Neural progenitor cell (in vitro differentiated cells): Measurements from ENCODE around the gene CROCC2. TPM values are rescaled to one million over a fixed set of nuclear protein-coding genes. Genes with fewer than 3 reads are reported as not detected.

Experiments used
- DNase-seq: peaks from one replicate; pipeline ENCODE4 v3.0.0-alpha.2; 2016; ENCODE audit warnings: low spot score
- H2AFZ ChIP-seq: fragments of 200-600 bp; sonication (generic); replicated peaks from 2 replicates; pipeline ENCODE4 v1.6.1; 2016; ENCODE audit warnings: antibody characterized with exemption
- H3F3A ChIP-seq: fragments of 200-600 bp; sonication (generic); 2 replicates; pipeline ENCODE4 v1.6.1; 2016; ENCODE audit warnings: antibody characterized with exemption, low read depth
- H3K27ac ChIP-seq: fragments of 200-600 bp; sonication (generic); 2 replicates; pipeline ENCODE4 v1.5.1; 2016; ENCODE audit warnings: mild to moderate bottlenecking
- H3K27me3 ChIP-seq: fragments of 200-600 bp; sonication (generic); 2 replicates; pipeline ENCODE4 v1.6.1; 2016; ENCODE audit warnings: mild to moderate bottlenecking, moderate library complexity
- H3K36me3 ChIP-seq: fragments of 200-600 bp; sonication (generic); 2 replicates; pipeline ENCODE4 v1.5.1; 2016
- H3K4me1 ChIP-seq: fragments of 200-600 bp; sonication (generic); 2 replicates; pipeline ENCODE4 v1.6.1; 2016; ENCODE audit warnings: mixed run types
- H3K4me2 ChIP-seq: fragments of 200-600 bp; sonication (generic); 2 replicates; pipeline ENCODE4 v1.6.1; 2016
- H3K4me3 ChIP-seq: fragments of 200-600 bp; sonication (generic); 2 replicates; pipeline ENCODE4 v1.5.1; 2016
- H3K79me2 ChIP-seq: fragments of 200-600 bp; sonication (generic); 2 replicates; pipeline ENCODE4 v1.6.1; 2016; ENCODE audit warnings: low read depth
- H3K9ac ChIP-seq: fragments of 200-600 bp; sonication (generic); 2 replicates; pipeline ENCODE4 v1.6.1; 2016
- H3K9me3 ChIP-seq: fragments of 200-600 bp; sonication (generic); 2 replicates; pipeline ENCODE4 v1.5.1; 2016; ENCODE audit warnings: low read depth
- H4K20me1 ChIP-seq: fragments of 200-600 bp; sonication (generic); 2 replicates; pipeline ENCODE4 v1.6.1; 2016; ENCODE audit warnings: low read depth
- H3K27ac Mint-ChIP-seq: 3 replicates; pipeline ENCODE4 v1.8.0; 2021; ENCODE audit warnings: mixed read lengths
- H3K27me3 Mint-ChIP-seq: 2 replicates; pipeline ENCODE4 v1.8.0; 2022; ENCODE audit warnings: low read depth, mild to moderate bottlenecking, inconsistent platforms, moderate library complexity, mixed read lengths; ENCODE audit not compliant: insufficient read depth
- H3K36me3 Mint-ChIP-seq: 3 replicates; pipeline ENCODE4 v1.8.0; 2021; ENCODE audit warnings: mixed read lengths
- H3K4me1 Mint-ChIP-seq: 3 replicates; pipeline ENCODE4 v1.8.0; 2021; ENCODE audit warnings: mixed read lengths
- H3K4me3 Mint-ChIP-seq: 3 replicates; pipeline ENCODE4 v1.8.0; 2021; ENCODE audit warnings: mild to moderate bottlenecking, moderate library complexity, mixed read lengths
- H3K9me3 Mint-ChIP-seq: 3 replicates; pipeline ENCODE4 v1.8.0; 2020; ENCODE audit warnings: mixed read lengths
- EZH2 ChIP-seq: fragments of 200-600 bp; sonication (generic); IDR thresholded peaks from 2 replicates; pipeline ENCODE4 v1.6.1; 2017; ENCODE audit warnings: antibody characterized with exemption, mild to moderate bottlenecking, moderate library complexity
- EZH2phosphoT487 ChIP-seq: fragments of 200-600 bp; sonication (generic); IDR thresholded peaks from 2 replicates; pipeline ENCODE4 v1.6.1; 2017; ENCODE audit warnings: antibody characterized with exemption
- total RNA-seq: library from RNA; depleted of rRNA; stranded (reverse); fragments of >200 nt; gene quantifications from 2 replicates; pipeline ENCODE4 v1.2.3, GENCODE V29; 2015; ENCODE audit warnings: low replicate concordance
- TF ChIP-seq, protein P1 (sequence below): fragments of 200-600 bp; sonication (generic); IDR thresholded peaks from 2 replicates; pipeline ENCODE4 v1.5.1; 2017; ENCODE audit warnings: antibody characterized with exemption, mild to moderate bottlenecking

The CROCC2 gene
- total RNA-seq, 1 donor from 2014 or later, result not detected

DNA sequence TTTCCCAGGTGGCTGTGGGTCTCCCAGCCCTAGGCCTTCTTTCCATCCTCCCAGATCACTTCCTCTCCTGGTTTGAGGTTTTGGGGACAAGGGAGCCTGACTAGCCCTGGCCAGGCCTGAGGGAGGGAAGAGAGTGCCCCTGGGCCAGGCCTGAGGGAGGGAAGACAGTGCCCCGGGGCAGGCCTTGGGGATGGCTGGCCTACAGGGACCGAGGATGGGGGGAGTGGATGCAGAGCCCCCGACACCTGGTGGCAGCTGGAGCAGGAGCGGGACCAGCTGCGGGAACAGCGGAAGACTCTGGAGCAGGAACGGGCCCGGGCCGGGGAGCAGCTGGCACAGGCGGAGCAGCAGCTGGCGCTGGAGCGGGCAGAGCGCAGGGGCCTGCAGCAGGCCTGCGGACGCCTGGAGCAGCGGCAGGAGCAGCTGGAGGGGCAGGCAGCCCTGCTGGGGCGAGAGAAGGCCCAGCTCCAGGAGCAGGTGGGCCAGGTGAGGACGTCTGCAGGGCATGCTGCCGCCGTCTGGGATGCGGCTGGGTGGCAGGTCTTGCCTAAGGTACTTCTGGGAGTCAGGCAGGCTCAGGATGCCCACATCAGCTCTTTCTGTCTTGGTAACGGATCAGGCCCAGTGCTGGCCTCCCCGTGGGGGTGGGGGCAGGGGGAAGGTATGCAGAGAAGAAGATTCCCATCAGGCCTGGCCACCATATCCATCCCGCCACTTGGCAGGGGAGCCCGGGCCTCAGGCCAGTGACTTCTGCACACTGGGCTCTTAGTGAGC lies 29.2 kb downstream of the CROCC2 start:
- Mint-ChIP-seq H3K4me1 (peaks cover 2% of the 10 kb centered on the region), H3K4me3 (no peak overlapping the region), H3K27me3 (peaks cover 6% of the 10 kb centered on the region), H3K9me3 (peaks cover 8% of the 10 kb centered on the region), H3K36me3 (no peaks in the 10 kb centered on the region), H3K27ac (no peak overlapping the region)
- H4K20me1 ChIP-seq, result no peaks in the 10 kb centered on the region
- TF ChIP-seq EZH2phosphoT487 (no peak), EZH2 (no peak)
- TF ChIP-seq, protein P1, sequence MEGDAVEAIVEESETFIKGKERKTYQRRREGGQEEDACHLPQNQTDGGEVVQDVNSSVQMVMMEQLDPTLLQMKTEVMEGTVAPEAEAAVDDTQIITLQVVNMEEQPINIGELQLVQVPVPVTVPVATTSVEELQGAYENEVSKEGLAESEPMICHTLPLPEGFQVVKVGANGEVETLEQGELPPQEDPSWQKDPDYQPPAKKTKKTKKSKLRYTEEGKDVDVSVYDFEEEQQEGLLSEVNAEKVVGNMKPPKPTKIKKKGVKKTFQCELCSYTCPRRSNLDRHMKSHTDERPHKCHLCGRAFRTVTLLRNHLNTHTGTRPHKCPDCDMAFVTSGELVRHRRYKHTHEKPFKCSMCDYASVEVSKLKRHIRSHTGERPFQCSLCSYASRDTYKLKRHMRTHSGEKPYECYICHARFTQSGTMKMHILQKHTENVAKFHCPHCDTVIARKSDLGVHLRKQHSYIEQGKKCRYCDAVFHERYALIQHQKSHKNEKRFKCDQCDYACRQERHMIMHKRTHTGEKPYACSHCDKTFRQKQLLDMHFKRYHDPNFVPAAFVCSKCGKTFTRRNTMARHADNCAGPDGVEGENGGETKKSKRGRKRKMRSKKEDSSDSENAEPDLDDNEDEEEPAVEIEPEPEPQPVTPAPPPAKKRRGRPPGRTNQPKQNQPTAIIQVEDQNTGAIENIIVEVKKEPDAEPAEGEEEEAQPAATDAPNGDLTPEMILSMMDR, result no peak
- H3K27ac ChIP-seq, result no peak overlapping the region
- H3K79me2 ChIP-seq, result no peaks in the 10 kb centered on the region
- no peaks in the 10 kb centered on the region for H3K36me3 ChIP-seq
- H3K4me1 ChIP-seq, result no peaks in the 10 kb centered on the region
- H2AFZ ChIP-seq, result no peak overlapping the region
- no peak overlapping the region for H3K9ac ChIP-seq
- no peak overlapping the region for H3K4me2 ChIP-seq
- H3K4me3 ChIP-seq, result no peak overlapping the region
- H3K9me3 ChIP-seq, result no peaks in the 10 kb centered on the region
- no peaks in the 10 kb centered on the region for H3F3A ChIP-seq
- DNase-seq, result no peak
- H3K27me3 ChIP-seq, result peaks cover 15% of the 10 kb centered on the region

GRCh38 chr2:240936106-240936505 lies 30.0 kb downstream of the CROCC2 start:
- peaks cover 8% of the 10 kb centered on the region for H3K9me3 Mint-ChIP-seq
- TF ChIP-seq EZH2, result no peak
- TF ChIP-seq EZH2phosphoT487, result no peak
- TF ChIP-seq, protein P1, result no peak
- no peak overlapping the region for H3K27ac Mint-ChIP-seq
- Histone ChIP-seq H3K4me3 (no peak overlapping the region), H3K4me2 (no peak overlapping the region), H3K4me1 (no peaks in the 10 kb centered on the region), H3K36me3 (no peaks in the 10 kb centered on the region), H4K20me1 (no peaks in the 10 kb centered on the region), H3K9ac (no peak overlapping the region), H3K9me3 (no peaks in the 10 kb centered on the region), H3K79me2 (no peaks in the 10 kb centered on the region), H3K27ac (no peak overlapping the region), H3F3A (no peaks in the 10 kb centered on the region), H2AFZ (no peak overlapping the region), H3K27me3 (peaks cover 24% of the 10 kb centered on the region)
- DNase-seq, result no peak
- no peaks in the 10 kb centered on the region for H3K36me3 Mint-ChIP-seq
- peaks cover 6% of the 10 kb centered on the region for H3K27me3 Mint-ChIP-seq
- peaks cover 2% of the 10 kb centered on the region for H3K4me1 Mint-ChIP-seq
- H3K4me3 Mint-ChIP-seq, result no peak overlapping the region

GRCh38 chr2:240946046-240946445 lies 39.9 kb downstream of the CROCC2 start:
- Mint-ChIP-seq H3K4me1 (peaks cover 2% of the 10 kb centered on the region), H3K4me3 (no peak overlapping the region), H3K36me3 (no peaks in the 10 kb centered on the region), H3K27me3 (peaks cover 11% of the 10 kb centered on the region), H3K9me3 (no peaks in the 10 kb centered on the region), H3K27ac (no peak overlapping the region)
- H3K36me3 ChIP-seq, result no peaks in the 10 kb centered on the region
- H3F3A ChIP-seq, result no peaks in the 10 kb centered on the region
- H3K4me2 ChIP-seq, result no peak overlapping the region
- H3K9me3 ChIP-seq, result no peaks in the 10 kb centered on the region
- no peak for DNase-seq
- H2AFZ ChIP-seq, result no peak overlapping the region
- TF ChIP-seq, protein P1, result no peak
- TF ChIP-seq EZH2, result no peak
- TF ChIP-seq EZH2phosphoT487, result no peak
- H4K20me1 ChIP-seq, result no peaks in the 10 kb centered on the region
- H3K27ac ChIP-seq, result no peak overlapping the region
- no peaks in the 10 kb centered on the region for H3K4me1 ChIP-seq
- H3K9ac ChIP-seq, result no peak overlapping the region
- H3K79me2 ChIP-seq, result no peaks in the 10 kb centered on the region
- H3K4me3 ChIP-seq, result no peak overlapping the region
- peaks cover 2% of the 10 kb centered on the region for H3K27me3 ChIP-seq
